ENCODE data around the gene OSBPL3.

DNA sequence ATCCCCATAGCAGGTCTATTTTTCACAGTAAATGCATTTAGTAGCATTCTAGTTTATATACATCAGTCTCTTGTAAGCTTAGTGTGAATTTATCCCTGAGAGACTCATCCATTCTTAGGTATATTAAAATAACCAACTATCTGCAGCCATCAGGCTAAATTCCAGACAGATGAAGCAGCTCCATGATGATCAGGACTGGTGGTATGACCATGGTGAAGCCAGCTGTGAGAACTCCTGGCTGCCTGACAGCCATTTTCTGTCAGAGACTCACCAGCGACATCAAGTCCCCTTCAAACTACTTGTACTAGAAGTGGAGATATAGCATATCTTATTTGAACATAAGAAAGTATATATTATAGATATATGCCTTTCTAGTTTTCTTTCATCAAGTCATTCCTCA is 152.4 kb downstream of the OSBPL3 start:
- TF ChIP-seq, protein P1, sequence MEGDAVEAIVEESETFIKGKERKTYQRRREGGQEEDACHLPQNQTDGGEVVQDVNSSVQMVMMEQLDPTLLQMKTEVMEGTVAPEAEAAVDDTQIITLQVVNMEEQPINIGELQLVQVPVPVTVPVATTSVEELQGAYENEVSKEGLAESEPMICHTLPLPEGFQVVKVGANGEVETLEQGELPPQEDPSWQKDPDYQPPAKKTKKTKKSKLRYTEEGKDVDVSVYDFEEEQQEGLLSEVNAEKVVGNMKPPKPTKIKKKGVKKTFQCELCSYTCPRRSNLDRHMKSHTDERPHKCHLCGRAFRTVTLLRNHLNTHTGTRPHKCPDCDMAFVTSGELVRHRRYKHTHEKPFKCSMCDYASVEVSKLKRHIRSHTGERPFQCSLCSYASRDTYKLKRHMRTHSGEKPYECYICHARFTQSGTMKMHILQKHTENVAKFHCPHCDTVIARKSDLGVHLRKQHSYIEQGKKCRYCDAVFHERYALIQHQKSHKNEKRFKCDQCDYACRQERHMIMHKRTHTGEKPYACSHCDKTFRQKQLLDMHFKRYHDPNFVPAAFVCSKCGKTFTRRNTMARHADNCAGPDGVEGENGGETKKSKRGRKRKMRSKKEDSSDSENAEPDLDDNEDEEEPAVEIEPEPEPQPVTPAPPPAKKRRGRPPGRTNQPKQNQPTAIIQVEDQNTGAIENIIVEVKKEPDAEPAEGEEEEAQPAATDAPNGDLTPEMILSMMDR (IDR thresholded peaks at IDR 0.05) = no peak
- TF ChIP-seq POLR2A (IDR thresholded peaks at IDR 0.05) = no peak

All from body of pancreas (tissue), 4 donors.